GF-D8 (cell line): ENCODE results near the gene ALPK1.
"Not testable (repeated sequence)": the region's sequence is repeated elsewhere in the genome, so short reads cannot be mapped to it uniquely, and the experiment has no call there.

Source experiments
- DNase-seq: peaks from one replicate; lab custom pipeline; 2025; lab: John Stamatoyannopoulos, UW

The ALPK1 gene

DNA sequence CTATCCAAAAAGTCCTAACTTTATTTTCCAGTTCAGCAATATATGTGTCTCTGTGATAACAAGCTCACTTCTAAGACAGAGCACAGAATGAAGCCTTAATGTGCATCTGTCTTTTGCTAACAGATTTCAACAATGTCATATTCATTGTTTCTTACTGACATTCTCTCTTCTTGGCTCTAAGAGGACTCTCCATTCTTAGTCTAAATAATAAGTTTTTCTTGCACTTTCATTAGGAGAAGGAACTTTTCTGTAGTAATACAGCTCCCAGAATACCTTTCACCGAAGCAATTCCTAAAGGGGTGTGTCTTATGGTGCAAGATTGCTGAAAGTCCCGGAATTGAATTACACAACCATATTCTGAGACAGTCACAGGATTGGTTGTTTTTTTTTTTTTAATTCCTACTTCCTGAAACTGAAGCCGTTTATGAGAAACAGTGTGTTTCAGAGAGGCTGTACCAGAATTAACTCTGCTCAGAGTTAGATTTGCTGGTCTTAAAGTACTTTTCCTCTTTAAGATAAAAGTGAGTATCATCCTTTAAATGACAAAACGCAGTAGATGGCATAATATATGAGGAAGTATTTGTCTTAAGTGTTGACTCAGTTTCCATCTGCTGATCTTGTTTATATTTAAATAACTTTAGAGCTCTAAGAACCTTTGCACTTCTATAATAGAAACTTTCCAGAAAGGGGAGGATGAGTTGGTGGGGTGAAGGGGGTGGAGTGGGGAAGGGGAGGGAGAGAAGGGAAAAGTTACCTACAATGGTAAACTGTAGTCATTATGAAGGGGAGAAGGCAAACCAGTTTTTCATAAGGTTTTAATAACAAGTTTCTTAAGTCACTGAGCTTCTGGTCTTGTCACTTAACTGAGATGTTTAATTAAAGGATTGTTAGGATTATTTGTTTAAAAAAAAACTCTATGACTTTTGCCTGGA, at the start of gene ALPK1:
TSS of gene ALPK1 (plus strand) at position 421 of the 932 bp plus-strand sequence.
- DNase-seq: peak; percentile 96

DNA sequence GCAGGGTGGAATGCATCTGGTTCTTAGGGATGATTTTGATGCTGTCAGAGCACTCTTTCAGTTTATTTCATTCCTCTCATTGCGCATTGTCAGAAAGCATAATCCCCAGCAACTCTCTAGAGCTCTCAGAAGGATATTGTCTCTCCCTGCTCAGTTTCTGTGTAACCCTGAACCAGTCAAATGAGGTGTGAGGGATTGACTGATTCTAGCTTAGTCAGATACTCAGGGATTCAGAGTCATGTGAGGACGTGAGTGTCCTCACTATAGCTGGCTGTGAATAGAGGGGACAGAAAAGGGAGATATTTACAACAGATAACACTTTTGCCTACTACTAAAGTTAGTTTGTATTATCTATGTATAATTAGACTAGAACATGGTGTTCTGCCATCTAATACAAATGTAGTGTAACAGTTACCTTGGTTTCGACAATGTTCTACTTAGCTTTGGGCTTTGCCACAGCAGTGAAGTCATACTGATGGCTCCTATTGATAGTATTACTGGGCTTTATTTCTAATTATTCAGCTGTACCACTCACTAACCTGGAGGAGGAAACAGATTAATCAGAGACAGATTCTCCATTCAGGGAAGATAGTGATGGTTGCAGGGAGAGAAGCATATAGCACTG, 46.0 kb upstream of the ALPK1 start:
- DNase-seq: no peak

DNA sequence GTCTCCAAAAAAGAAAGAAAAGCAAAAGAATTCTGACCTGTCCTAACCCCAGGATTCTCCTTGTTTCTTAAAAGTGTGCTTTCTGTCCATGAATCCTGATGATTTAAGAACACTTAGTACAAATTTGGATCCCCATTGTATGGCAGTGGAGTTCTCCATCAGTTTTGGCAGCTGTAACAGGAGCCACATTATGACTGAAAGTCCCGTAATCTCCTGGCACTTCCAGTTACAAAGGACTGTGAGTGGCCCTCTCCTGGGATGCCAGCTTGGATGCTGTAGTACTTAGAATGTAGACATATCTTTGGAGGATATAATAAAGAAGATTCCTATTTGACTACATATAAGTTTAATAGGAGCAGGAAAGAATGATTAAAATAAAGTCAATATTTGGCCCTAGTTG, 44.9 kb upstream of the ALPK1 start:
- DNase-seq: no peak

DNA sequence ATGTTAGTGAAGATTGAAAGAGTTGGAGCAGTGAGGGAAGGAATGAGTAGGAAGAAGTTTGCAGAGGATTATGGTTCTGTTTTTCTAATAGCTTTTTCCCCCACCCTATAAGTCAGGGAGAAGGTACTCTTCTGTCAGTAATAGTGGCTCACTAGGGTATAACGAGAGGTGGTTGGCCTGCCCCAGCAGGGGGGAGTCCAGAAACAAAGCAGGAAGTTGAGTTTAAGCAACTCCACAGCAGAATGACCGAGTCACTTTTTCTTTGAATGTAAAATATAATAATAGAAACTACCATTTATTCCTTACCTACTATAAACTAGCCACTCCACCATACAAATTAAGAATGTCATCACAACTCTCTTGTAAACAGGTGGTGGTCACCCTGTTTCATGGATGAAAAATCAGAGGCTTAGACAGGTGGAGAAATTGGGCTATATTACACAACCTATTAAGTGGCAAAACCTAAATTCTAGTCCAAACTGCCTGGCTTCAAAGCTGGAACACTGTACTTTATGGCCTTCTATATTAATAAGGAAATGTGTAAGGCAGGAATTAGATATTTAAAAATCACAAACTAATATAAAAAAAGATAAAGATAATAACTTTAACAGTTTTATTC, 43.7 kb upstream of the ALPK1 start:
- no peak for DNase-seq

DNA sequence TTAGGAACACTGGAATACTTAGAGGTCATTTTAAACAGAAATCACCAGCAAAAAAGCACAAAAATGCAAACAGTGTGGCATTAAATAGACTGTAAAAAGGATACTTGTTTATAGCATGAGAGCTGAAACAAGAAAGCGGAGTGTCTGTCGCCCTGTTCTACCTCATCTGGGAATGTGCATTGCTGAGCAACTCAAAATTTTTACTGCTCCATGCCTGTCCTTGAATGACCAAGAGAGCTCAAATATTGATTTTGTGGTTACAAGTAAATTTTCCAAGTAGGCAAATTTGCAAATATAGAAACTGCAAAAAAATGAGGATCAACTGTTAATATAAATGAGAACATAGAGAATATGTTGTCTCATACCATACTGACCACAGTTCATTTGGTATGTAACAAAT, 40.1 kb upstream of the ALPK1 start:
- no peak for DNase-seq

DNA sequence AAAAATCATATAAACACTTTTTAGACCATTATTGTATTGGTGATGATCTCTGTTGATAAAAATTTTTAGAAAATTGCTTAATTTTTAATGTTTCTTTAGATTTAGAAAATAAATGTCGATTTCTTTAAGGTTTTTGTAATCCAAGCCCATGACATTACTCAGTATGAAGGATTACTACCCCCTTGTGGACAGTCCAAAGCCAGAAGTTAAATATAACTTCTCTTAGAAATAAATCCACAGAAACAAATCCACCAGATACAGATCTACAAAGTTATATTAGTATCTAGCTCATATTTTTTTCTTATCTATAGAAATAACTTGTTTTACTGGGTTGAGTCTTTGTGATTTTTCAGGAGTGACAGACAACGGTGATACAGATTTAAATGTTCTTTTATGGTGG, 30.3 kb upstream of the ALPK1 start:
- DNase-seq: no peak

DNA sequence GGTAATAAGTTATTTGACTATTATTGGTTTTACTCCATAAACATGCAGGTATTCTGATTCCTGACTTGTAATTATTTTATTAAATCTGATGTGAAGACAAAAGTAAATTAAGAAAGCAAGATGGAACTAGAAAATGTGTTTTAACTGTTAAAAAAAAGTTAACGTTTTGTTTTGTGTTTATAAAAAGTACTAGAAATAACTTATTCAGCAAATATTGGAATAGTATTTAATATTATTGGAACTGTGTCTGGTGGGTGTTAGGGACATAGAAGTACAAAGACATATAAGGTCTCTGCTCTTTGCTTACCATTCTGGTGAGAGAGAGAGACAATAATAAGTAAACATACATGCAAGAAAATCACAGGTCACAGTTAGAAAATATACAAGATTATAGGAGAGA, 27.1 kb upstream of the ALPK1 start:
- no peak for DNase-seq

DNA sequence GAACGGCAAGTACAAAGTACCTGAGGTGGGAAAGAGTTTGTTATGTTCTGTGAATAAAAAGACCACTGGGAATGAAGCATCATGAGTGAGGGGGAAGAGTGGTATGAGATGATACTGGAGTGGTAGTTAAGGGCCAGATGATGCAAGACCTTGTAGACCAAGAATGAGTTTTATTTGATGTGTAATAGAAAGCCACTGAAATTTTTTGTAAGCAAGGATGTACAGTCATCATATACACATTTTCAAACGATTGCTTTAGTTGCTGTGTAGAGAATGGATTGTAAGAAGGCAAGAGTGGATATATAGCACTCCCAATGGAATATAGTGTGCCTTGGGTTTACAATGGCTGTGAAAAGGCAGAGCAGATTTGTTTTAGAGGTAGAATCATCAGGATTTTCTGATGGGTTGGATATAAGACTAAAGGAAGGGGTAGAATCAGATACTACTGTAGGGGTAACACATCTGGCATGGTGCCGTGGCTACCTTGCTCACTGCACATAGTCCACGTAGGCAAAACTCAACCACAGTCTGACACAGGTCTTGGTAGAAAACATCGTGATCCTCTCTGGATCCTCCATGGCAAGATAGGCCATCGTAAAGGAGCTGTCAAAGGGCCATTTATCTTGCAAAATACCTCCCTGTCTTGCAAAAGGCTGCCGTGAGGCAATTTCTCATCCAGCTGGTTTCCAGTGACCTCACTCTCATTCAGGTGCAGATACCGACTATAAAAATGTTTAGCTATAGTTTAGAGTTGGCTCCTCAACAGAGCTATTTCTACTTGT, 26.3 kb upstream of the ALPK1 start:
- no peak for DNase-seq

DNA sequence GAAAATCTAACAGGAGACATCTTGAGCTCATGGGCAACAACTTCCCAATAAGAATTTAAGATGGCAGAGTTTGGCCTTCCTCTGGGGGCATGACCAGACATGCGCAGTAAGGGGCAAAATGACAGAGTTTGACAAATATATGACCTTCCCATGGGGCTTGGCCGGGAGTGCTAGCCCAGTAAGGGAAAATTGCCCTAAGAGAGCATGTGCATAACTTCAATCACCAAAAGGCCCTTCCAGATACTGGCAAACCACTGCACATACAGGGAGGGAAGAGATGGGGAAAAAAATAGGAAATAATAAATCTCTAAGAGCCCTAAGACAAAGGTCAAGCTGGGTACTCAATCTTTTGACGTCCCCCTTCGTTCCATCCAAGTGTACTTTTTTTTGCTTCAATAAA, 24.9 kb upstream of the ALPK1 start:
- no peak for DNase-seq

DNA sequence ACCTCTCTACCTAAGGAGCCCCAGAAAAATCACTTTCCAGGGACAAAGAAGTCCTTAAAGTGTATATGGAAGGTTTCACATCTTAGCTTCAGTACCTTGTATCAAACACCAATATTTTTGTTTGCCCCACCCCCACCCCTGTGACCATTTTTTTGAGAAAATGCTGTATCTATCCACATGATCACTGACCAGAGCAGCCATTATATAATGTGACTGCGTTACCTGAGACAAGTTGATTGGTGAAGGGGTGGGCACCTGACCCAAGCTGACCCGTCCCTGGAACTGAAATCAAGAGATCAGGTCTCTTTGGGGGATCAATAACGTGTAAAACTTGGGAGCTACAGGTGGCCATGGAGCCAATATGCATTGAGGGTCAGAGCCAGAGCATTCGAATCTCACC, 22.2 kb upstream of the ALPK1 start:
- no peak for DNase-seq

DNA sequence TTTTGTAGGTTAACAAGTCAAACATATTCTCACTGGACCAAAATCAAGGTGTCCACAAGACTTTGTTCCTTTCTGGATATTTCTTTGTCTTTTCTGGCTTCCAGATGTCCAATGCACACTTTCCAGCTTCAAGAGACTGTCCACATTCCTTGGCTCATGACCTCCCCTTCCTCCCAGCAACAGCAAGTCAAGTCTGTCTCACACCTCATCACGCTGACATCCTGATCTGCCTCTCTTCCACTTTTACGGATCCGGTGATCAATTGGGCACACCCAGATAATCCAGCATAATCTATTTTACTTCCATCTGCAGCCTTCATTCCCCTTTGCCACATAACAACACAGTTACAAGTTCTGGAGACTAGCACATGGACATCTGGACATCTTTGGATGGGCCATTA, 21.1 kb upstream of the ALPK1 start:
- DNase-seq: no peak

DNA sequence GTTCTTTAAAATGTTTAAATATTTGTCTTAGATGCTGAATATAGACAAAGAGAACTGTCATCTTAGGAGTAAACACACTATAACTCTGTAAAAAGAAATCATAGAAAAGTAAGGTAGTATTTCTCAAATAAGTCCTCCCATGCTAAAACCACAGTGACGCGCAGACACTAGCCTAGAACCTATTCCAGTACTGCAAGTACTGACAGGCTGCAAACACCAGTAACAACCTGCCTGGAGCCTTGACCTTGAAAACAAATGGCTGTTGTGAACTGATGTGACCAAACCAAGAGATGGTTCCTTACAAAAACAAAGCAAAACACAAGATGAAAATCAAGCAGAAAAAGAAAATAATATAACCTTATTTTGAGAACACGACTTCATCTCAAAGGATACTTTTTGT, 19.9 kb upstream of the ALPK1 start:
- no peak for DNase-seq

DNA sequence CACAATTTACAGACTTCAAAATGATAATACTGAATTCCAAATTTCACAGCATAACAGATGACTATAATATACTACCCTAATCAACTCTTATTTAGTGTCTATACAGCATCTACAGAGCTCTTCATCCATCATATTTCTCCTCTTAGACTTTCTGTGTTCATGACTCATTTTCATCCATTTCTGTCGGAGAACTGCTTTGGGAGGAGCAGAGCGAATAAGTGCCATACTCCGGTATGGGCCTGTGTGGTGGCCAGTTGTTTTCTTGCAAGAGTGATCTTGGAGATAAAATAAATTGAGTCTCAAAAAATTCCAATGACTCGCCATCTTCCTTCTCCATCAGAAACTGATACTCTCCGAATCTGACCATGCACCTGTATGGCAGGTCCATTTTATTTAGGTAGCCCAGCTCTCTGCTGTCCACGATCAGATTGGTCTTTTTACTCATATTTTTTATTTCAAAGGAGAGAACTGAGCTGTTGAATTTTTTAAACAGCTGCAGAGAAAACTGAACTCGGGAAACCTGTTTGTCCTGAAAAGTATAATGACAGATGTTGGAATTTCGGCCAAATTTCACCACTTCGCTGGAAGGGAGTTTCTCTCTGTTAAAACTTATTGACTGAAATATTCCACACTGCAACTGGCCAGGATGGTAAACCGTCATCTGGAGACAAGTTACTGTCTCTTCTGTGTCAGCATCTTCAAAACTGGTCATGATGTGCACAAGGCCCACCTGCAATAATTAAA, 19.3 kb upstream of the ALPK1 start:
- no peak for DNase-seq

DNA sequence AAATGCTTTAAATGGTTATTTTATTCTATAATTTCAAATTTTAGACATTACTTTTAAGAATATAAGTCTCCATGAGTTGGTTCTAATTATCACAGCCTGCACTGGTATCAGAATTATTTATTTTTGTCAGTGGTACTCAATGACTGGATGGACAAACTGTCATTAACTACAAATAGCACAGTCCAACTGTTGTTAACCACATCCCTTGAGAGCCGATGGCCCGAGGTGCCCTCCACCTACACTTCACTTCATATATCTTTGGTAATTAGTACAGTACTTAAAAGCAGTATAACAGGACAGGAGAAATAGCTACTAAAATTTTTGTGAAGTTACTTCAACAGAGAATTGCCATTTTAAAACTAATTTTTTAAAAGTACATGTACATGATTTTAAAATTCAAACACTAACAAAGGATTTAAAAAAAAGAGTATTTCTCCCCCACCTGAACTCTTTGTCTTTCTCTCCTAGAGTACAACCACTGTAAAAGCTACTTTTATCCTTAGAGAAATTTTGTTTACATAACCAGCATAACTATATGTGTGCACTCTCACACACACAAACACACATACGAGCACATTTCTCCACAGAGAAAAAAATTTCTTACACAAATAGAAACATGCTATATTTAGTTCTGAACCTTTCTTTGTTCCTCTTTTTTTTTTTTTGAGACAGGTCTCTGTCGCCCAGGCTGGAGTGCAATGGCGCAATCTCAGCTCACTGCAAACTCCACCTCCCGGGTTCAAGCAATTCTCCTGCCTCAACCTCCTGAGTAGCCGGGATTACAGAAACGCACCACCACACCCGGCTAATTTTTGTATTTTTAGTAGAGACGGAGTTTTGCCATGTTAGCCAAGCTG, 17.9 kb upstream of the ALPK1 start:
- no peak for DNase-seq

DNA sequence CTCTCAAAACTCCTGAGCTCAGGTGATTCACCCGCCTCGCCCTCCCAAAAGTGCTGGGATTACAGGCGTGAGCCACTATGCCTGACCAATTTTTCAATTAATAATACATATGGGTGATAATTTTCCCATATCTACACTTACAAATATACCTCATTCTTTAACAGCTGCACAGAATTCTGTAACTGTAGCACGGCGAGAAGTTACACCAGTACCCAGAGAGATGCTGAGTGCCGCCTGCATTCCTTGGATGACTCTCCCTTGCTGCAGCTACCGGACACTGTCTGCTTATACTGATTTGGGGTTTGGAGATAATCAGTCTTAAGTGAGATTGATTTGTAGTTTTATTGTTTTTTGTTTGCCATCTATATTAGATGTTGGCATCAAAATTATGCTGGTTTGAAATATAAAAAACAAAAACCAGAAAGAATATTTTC, 17.3 kb upstream of the ALPK1 start:
- no peak for DNase-seq

DNA sequence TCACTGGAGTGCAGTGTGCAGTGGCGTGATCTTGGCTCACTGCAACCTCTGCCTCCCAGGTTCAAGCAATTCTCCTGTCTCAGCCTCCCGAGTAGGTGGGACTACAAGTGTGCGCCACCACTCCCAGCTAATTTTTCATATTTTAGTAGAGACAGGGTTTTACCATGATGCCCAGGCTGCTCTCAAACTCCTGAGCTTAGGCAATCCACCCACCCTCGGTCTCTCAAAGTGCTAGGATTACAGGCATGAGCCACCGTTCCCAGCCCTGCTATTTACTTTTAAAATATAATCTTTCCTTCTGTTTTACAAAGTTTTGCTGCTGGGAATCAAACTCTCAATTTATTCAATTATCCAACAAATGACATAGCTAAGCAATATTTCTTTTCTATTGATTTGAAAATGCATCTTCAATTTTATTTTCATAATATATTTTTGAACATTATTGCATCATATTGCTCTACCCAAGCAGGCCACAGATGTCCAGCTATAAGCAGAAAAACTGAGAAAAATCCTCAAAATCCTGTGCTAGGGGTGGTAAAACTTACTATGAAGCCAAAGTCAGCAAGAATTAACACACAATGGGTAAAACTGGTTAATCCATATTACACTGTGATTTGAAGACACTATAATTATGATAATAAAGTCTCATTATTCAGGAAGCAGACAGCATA, 16.6 kb upstream of the ALPK1 start:
- DNase-seq: no peak

DNA sequence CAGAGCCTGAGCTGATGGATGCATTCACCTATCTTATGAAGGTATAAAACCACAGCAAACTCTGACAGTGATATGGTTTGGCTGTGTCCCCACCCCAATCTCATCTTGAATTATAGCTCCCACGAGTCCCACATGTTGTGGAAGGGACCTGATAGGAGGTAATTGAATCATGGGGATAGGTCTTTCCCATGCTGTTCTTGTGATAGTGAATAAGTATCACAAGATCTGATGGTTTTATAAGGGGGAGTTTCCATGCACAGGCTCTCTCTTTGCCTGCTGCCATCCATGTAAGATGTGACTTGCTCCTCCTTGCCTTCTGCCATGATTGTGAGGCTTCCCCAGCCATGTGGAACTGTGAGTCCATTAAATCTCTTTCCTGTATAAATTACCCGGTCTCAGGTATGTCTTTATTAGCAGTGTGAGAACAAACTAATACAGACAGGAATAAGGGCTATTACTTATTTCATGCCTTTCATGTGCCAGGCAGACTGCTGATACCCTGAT, 15.2 kb upstream of the ALPK1 start:
- not testable (repeated sequence) for DNase-seq

DNA sequence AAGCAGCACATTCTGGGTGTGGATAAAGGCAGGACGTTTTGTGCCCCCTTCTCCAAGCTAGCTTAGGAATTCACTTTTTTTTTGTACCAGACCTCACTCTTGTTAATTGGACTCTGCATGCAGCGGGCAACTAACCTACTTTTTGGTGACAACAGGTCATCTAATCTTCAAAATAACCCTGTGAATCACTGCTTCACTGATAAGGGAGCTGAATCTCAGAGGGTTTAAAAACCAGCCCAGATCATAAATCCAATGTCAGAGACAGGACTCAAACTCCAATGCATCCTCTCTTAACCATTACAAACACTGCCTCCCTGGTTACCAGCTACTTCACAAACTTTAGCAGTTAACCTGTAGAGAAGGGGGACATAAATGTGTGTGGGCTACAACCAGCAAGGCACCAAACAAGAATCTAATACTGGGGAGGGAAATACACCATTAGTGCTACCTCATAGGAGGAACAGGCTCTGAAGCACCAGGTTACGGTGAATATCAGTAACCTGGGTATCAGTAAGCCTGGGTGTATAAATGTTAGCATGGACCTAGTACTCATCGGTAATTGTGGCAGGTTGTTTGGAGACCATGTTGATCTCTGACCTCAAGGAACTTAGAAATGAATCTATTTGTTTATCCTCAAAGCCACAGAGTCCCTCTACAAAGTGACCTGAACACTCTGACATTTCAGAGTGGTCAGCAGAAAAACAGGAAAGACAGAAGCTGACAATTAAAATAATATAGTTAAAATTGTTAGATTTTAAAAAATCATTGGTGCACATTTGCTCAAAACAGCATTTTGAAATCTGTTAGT, 14.1 kb upstream of the ALPK1 start:
- DNase-seq: no peak

DNA sequence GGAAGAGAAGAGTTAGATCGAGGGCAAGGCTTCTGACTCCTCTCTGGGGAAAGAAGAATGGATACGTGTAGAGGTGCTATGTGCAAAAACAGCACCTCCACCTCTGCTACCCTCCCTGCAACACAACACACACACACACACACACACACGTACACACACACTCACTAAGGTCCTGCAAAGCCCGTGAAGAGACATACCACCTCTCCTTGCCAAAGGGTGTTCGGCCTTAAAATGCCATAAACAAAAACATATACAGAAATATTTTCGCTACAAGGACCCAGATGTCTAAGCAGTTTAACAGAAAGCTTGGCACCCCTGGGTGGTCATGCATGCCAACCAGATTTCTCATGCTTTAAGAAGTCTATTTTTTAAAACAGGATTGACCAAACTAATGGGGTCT, 13.0 kb upstream of the ALPK1 start:
- no peak for DNase-seq
